HepG2 (cell line): ENCODE data around the gene GIPC1. TPM values are rescaled to one million over a fixed set of nuclear protein-coding genes. Genes with fewer than 3 reads are reported as not detected.
A peak's percentile ranks its signal among the peaks of the same experiment; 100 is the strongest.

ENCODE experiments used
- ATAC-seq: fragments of 200-7000 bp; cut with Tn5 transposase; 3 replicates; pipeline ENCODE4 v1.9.1; 2020; ENCODE audit warnings: mild to moderate bottlenecking, moderate library complexity
- BruUV-seq: library from RNA; stranded (reverse); fragments of 400-500 nt; replicated peaks from 2 replicates; lab custom pipeline; 2021; lab: Mats Ljungman, UMichigan
- CTCF ChIA-PET: fragments of 300-600 bp; formaldehyde crosslinking; extraction: SDS; loops from one replicate; lab custom pipeline; 2021; ENCODE audit warnings: low total read pairs, inconsistent platforms, low intra/inter-chr PET ratio; lab: Yijun Ruan, JAX
- POLR2A ChIA-PET: fragments of 350-600 bp; sonication (Branson Sonifier 250); formaldehyde crosslinking; loops from one replicate; lab custom pipeline; 2020; ENCODE audit warnings: antibody characterized with exemption, inconsistent platforms; lab: Yijun Ruan, JAX
- DNase-seq: peaks from one replicate; pipeline ENCODE4 v3.0.0-alpha.2; 2015; ENCODE audit warnings: low spot score
- FAIRE-seq: peaks from 3 replicates; lab custom pipeline; 2011; peaks lifted over from hg19 to GRCh38; lab: Jason Lieb, UNC
- H2AFZ ChIP-seq: one replicate; pipeline ENCODE4 v1.6.1; 2011; ENCODE audit warnings: low read length, inconsistent platforms
- H3K27ac ChIP-seq: fragments of 300-600 bp; 3 replicates; pipeline ENCODE4 v1.8.0; 2011; ENCODE audit warnings: mixed run types, mild to moderate bottlenecking, mixed read lengths, low read length, inconsistent platforms; ENCODE audit not compliant: insufficient read depth; ENCODE audit errors: extremely low read length
- H3K27me3 ChIP-seq, 2 experiments: fragments of 200-600 bp in 1 of 2; 2 replicates in 1 of 2; 3 replicates in 1 of 2; pipeline versions ENCODE4 v1.6.0 to v1.8.0; 2011; ENCODE audit warnings: low read length in 2 of 2, mild to moderate bottlenecking in 2 of 2, moderate library complexity in 2 of 2, inconsistent platforms in 1 of 2; ENCODE audit not compliant: insufficient read depth in 2 of 2, control insufficient read depth in 1 of 2
- H3K36me3 ChIP-seq, 2 experiments: fragments of 200-600 bp in 1 of 2; replicated peaks in 1 of 2; 2 replicates in 1 of 2; 3 replicates in 1 of 2; pipeline versions ENCODE4 v1.5.1 to v1.8.0; 2011; ENCODE audit warnings: low read length in 2 of 2, inconsistent platforms in 1 of 2; ENCODE audit not compliant: insufficient read depth in 2 of 2, control insufficient read depth in 1 of 2
- H3K4me1 ChIP-seq: 2 replicates; pipeline ENCODE4 v1.5.1; 2012; ENCODE audit warnings: low read length, inconsistent platforms; ENCODE audit not compliant: insufficient read depth
- H3K4me2 ChIP-seq: 2 replicates; pipeline ENCODE4 v1.6.0; 2011; ENCODE audit warnings: low read depth, low read length, inconsistent platforms
- H3K4me3 ChIP-seq, 3 experiments: fragments of 200-600 bp in 1 of 3; sonication (generic), shearing (Covaris generic) in 1 of 3; replicated peaks in 1 of 3; 2 replicates each; pipeline ENCODE4 v1.5.1; 2011 to 2016; ENCODE audit warnings: low read length in 3 of 3, inconsistent platforms in 2 of 3, low read depth in 2 of 3, mild to moderate bottlenecking in 2 of 3, control low read depth in 1 of 3, mixed read lengths in 1 of 3; ENCODE audit not compliant: insufficient read depth in 1 of 3
- H3K79me2 ChIP-seq: one replicate; pipeline ENCODE4 v1.6.1; 2011; ENCODE audit warnings: low read length, inconsistent platforms; ENCODE audit not compliant: insufficient read depth
- H3K9ac ChIP-seq: 2 replicates; pipeline ENCODE4 v1.6.0; 2011; ENCODE audit warnings: mild to moderate bottlenecking, low read depth, low read length, inconsistent platforms; ENCODE audit not compliant: insufficient read depth
- H3K9me3 ChIP-seq: 2 replicates; pipeline ENCODE4 v1.5.1; 2012; ENCODE audit warnings: mild to moderate bottlenecking, low read length
- H4K20me1 ChIP-seq: 2 replicates; pipeline ENCODE4 v1.6.0; 2011; ENCODE audit warnings: inconsistent platforms, mild to moderate bottlenecking, low read length, moderate library complexity; ENCODE audit not compliant: insufficient read depth
- BRF2 ChIP-seq: sonication (generic); formaldehyde crosslinking; IDR thresholded peaks from 2 replicates; pipeline ENCODE4 v1.8.1; 2022; ENCODE audit warnings: mild to moderate bottlenecking, missing genetic modification reagents
- DMAP1 ChIP-seq: IDR thresholded peaks from 2 replicates; pipeline ENCODE4 v1.6.1; 2016
- MBD4 ChIP-seq: IDR thresholded peaks from 2 replicates; pipeline ENCODE4 v1.6.1; 2012; ENCODE audit warnings: low read length, inconsistent platforms, borderline replicate concordance
- MBNL3 ChIP-seq: fragments of 250-450 bp; sonication (Bioruptor Pico); conservative IDR thresholded peaks from 2 replicates; pipeline ENCODE4 v1.8.0; 2022; ENCODE audit warnings: mild to moderate bottlenecking, inconsistent platforms
- PRPF4 ChIP-seq: fragments of 200-400 bp; formaldehyde crosslinking; IDR thresholded peaks from 2 replicates; pipeline ENCODE4 v1.6.1; 2016; ENCODE audit warnings: low read length, low read depth; ENCODE audit not compliant: poor library complexity, severe bottlenecking
- RBAK ChIP-seq: sonication (generic); formaldehyde crosslinking; IDR thresholded peaks from 2 replicates; pipeline ENCODE4 v1.5.1; 2020; ENCODE audit warnings: mild to moderate bottlenecking, missing genetic modification reagents
- SP1 ChIP-seq, 2 experiments: fragments of 450-650 bp in 1 of 2; sonication (generic) in 1 of 2; formaldehyde crosslinking in 1 of 2; IDR thresholded peaks; 2 replicates each; pipeline versions ENCODE4 v1.4.0 to v1.6.1; 2016 to 2020; ENCODE audit warnings: missing genetic modification reagents in 1 of 2
- ZFP37 ChIP-seq: sonication (generic); formaldehyde crosslinking; IDR thresholded peaks from 2 replicates; pipeline ENCODE4 v1.4.0; 2020; ENCODE audit warnings: missing genetic modification reagents, borderline replicate concordance
- ZFP90 ChIP-seq: sonication (generic); formaldehyde crosslinking; IDR thresholded peaks from 2 replicates; pipeline ENCODE4 v1.8.0; 2022; ENCODE audit warnings: missing genetic modification reagents, mild to moderate bottlenecking, inconsistent platforms, borderline replicate concordance
- ZKSCAN5 ChIP-seq: sonication (generic); formaldehyde crosslinking; IDR thresholded peaks from 2 replicates; pipeline ENCODE4 v1.5.1; 2020; ENCODE audit warnings: mild to moderate bottlenecking, missing genetic modification reagents
- ZNF556 ChIP-seq: sonication (generic); formaldehyde crosslinking; IDR thresholded peaks from 2 replicates; pipeline ENCODE4 v1.4.0; 2020; ENCODE audit warnings: mild to moderate bottlenecking, missing genetic modification reagents, borderline replicate concordance
- ZNF563 ChIP-seq: sonication (generic); formaldehyde crosslinking; IDR thresholded peaks from 2 replicates; pipeline ENCODE4 v1.8.0; 2022; ENCODE audit warnings: mild to moderate bottlenecking, moderate library complexity, missing genetic modification reagents
- ZNF879 ChIP-seq: sonication (generic); formaldehyde crosslinking; IDR thresholded peaks from 2 replicates; pipeline ENCODE4 v1.8.1; 2023; ENCODE audit warnings: missing genetic modification reagents
- WGBS: methylation state at CpG from one replicate; pipeline ENCODE4 v1.1.6; 2017; ENCODE audit warnings: low lambda C conversion rate; 5-methylcytosine and 5-hydroxymethylcytosine counted together
- in situ Hi-C: cut with HindIII; loops from 2 replicates; pipeline ENCODE4 v1.10.0; 2017; ENCODE audit warnings: low pct_unique_long_range_greater_than_20kb; ENCODE audit not compliant: extremely low pct_ligation_motif_present
- intact Hi-C: fragments of 100-400 bp; cut with micrococcal nuclease; formaldehyde crosslinking; loops from one replicate; pipeline ENCODE4 v1.10.0; 2022; ENCODE audit not compliant: unreplicated experiment
- polyA plus RNA-seq, 8 experiments: library from polyadenylated mRNA; depleted of rRNA in 3 of 8; stranded (reverse) in 7 of 8; unstranded in 1 of 8; fragments of >200 nt; fragmentation: Illumina TruSeq in 4 of 8; extraction: Trizol in 4 of 8; gene quantifications; 2 replicates each; pipeline versions ENCODE4 v1.2.1 to v1.2.3, GENCODE V29; 2011 to 2016; ENCODE audit warnings: low read depth in 4 of 8, missing spikeins in 1 of 8, mixed read lengths in 1 of 8; ENCODE audit not compliant: insufficient read depth in 1 of 8
- total RNA-seq, 5 experiments: library from RNA; depleted of rRNA; stranded (reverse); fragments of >200 nt; fragmentation: Illumina TruSeq; extraction: Trizol; gene quantifications; 2 replicates each; pipeline ENCODE4 v1.2.3, GENCODE V29; 2016; ENCODE audit warnings: low read depth in 1 of 5
- TF ChIP-seq, protein P1 (sequence below): sonication (generic); formaldehyde crosslinking; IDR thresholded peaks from 2 replicates; pipeline ENCODE4 v1.5.0; 2020; ENCODE audit warnings: mild to moderate bottlenecking, missing genetic modification reagents, moderate library complexity
- TF ChIP-seq, protein P2 (sequence below): sonication (generic); formaldehyde crosslinking; conservative IDR thresholded peaks from 2 replicates; pipeline ENCODE4 v1.4.0; 2020; ENCODE audit warnings: missing genetic modification reagents

The GIPC1 gene
- total and polyA plus RNA-seq, 2 of the 13 experiments (the other 11 are each of a cell fraction or from before 2014, with no cell fraction given) = 27.1 to 48.1 TPM

DNA sequence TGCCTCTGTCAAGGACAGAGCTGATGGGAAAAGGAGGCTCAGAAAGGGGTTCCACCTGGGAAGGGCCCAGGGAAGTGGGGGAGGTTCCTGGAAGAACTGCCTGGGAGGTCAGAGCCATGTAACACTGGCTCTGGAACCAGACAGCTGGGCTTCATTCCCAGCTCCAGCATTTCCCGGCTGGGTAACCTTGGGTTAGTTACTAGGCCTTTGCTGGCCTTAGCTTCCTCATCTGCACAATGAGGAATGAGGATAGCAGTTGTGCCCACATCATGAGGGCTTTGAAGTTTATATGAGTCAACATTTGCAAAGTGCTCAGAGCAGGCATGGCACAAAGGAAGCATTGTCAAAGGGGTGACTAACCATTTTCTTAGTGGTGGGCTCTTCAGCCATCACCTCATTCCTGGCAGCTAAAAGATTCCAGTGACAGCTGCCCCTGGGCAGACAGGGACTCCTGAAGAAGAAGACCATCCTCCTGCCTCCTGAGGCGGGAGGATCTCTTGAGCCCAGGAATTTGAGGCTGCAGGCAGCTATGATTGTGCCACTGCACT is 24.0 kb upstream of the GIPC1 start (continued):
- TF ChIP-seq, protein P1, sequence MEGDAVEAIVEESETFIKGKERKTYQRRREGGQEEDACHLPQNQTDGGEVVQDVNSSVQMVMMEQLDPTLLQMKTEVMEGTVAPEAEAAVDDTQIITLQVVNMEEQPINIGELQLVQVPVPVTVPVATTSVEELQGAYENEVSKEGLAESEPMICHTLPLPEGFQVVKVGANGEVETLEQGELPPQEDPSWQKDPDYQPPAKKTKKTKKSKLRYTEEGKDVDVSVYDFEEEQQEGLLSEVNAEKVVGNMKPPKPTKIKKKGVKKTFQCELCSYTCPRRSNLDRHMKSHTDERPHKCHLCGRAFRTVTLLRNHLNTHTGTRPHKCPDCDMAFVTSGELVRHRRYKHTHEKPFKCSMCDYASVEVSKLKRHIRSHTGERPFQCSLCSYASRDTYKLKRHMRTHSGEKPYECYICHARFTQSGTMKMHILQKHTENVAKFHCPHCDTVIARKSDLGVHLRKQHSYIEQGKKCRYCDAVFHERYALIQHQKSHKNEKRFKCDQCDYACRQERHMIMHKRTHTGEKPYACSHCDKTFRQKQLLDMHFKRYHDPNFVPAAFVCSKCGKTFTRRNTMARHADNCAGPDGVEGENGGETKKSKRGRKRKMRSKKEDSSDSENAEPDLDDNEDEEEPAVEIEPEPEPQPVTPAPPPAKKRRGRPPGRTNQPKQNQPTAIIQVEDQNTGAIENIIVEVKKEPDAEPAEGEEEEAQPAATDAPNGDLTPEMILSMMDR = no peak
- TF ChIP-seq ZFP90 (CRISPR knock-in tag) = no peak
- TF ChIP-seq ZKSCAN5 = no peak
- TF ChIP-seq BRF2 (CRISPR knock-in tag) = no peak
- TF ChIP-seq MBNL3 (CRISPR knock-in tag) = no peak

DNA sequence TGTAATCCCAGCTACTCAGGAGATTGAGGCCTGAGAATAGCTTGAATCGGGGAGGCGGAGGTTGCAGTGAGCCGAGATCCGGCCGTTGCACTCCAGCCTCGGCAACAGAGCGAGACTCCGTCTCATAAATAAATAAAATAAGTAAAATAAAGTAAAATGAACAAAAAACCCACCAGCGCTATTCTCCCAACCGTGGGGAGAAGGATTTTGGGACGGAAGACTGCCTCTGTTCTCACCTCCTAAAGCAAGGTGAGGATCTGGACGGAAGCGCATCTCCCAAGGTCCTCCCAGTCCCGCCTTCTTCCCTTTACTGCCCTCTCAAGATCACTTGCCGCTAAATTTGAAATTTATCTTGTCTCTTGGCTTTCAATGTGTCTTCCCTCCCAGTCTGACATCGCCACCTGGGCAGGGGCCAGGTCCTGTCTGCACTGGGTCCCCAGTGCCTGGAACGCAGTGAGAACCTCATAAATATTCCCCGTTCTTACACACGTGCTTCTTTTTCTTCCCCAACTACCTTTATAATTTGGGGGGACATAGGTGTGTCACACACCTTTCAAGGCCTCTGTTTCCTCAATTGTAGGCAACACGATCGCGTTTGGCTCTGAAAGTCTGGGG is 23.4 kb upstream of the GIPC1 start:
- ChIA-PET POLR2A (interaction anchor here (0.9 to 5.8 kb wide), 14 partner anchors 9 to 170 kb away, joined by 3 to 123 read pairs (median 8); partner anchors contain the start of genes GIPC1, NDUFB7, TECR and ZNF333), CTCF (no interaction called here)
- in situ Hi-C loops (no loop called here), intact Hi-C loops (no loop called here)
- FAIRE-seq = no peak
- H3K27ac ChIP-seq = peak overlapping the region; percentile 97
- BruUV-seq = no TSS peak
- H4K20me1 ChIP-seq = peaks cover 32% of the 10 kb centered on the region
- peak overlapping the region; percentile 75 for H3K4me2 ChIP-seq
- H3K4me3 ChIP-seq = peak overlapping the region in 2 of 3 experiments; percentile 57 to 70; a peak in 3 of 6 replicates
- peak overlapping the region; percentile 81 for H3K9ac ChIP-seq
- H3K79me2 ChIP-seq = peaks cover 37% of the 10 kb centered on the region
- WGBS = 62% methylated on average over 22 of the region's 22 CpGs
- no peak overlapping the region for H2AFZ ChIP-seq
- no peak for DNase-seq
- H3K36me3 ChIP-seq = peaks cover 9 to 22% of the 10 kb centered on the region in 2 experiments
- peaks cover 66% of the 10 kb centered on the region for H3K4me1 ChIP-seq
- no peaks in the 10 kb centered on the region; a peak in 1 of 5 replicates for H3K27me3 ChIP-seq
- no peaks in the 10 kb centered on the region for H3K9me3 ChIP-seq
- ATAC-seq = no peak
- no peak for TF ChIP-seq SP1 (IDR thresholded peaks at IDR 0.05)
- TF ChIP-seq SP1 (CRISPR knock-in tag; IDR thresholded peaks at IDR 0.05) = 0 out of 2 replicates have a peak, but pooled peaks have one; percentile 25
- no peak for TF ChIP-seq ZNF879 (CRISPR knock-in tag)
- TF ChIP-seq ZNF556 (CRISPR knock-in tag) = no peak
- TF ChIP-seq, protein P2, sequence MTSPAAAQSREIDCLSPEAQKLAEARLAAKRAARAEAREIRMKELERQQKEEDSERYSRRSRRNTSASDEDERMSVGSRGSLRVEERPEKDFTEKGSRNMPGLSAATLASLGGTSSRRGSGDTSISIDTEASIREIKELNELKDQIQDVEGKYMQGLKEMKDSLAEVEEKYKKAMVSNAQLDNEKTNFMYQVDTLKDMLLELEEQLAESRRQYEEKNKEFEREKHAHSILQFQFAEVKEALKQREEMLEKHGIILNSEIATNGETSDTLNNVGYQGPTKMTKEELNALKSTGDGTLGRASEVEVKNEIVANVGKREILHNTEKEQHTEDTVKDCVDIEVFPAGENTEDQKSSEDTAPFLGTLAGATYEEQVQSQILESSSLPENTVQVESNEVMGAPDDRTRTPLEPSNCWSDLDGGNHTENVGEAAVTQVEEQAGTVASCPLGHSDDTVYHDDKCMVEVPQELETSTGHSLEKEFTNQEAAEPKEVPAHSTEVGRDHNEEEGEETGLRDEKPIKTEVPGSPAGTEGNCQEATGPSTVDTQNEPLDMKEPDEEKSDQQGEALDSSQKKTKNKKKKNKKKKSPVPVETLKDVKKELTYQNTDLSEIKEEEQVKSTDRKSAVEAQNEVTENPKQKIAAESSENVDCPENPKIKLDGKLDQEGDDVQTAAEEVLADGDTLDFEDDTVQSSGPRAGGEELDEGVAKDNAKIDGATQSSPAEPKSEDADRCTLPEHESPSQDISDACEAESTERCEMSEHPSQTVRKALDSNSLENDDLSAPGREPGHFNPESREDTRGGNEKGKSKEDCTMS = no peak
- TF ChIP-seq RBAK (CRISPR knock-in tag) = no peak
- no peak for TF ChIP-seq ZNF563
- TF ChIP-seq DMAP1 = no peak; the same call in 1 of the 2 replicates
- peak; percentile 80 for TF ChIP-seq PRPF4
- no peak for TF ChIP-seq ZFP37 (CRISPR knock-in tag)
- peak; percentile 83 for TF ChIP-seq MBD4
